GM12891 (cell line): ENCODE data around the gene NTSR2.

Experiments used
- POLR2A ChIP-seq: IDR thresholded peaks from 2 replicates; pipeline ENCODE4 v1.6.1; 2011; ENCODE audit warnings: low read depth, low read length, control low read depth
- POLR2AphosphoS5 ChIP-seq: IDR thresholded peaks from 2 replicates; pipeline ENCODE4 v1.6.1; 2011; ENCODE audit warnings: low read depth, low read length, control low read depth
- TAF1 ChIP-seq: IDR thresholded peaks from 2 replicates; pipeline ENCODE4 v1.6.1; 2011; ENCODE audit warnings: low read depth, low read length, control low read depth

DNA sequence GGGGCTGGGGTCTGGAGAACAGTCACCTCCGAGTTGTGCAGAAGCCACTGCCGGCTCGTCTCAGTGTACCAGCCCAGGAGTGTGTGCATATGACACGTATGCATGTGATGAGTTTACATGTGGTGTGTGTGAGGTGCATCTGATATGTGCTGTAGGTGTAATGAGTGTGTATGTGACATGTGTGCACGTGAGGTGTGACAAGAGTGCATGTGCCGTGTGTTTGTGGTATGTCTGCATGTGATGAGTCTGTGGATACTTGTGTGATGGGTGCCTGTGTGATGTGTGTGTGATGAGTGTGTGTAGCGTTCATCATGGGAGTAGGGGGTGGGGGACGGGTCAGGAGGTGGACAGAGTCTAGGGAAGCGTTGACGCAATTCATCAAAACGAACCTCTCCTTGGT lies 12.8 kb downstream of the NTSR2 start:
- TF ChIP-seq POLR2A (no peak), POLR2AphosphoS5 (no peak), TAF1 (no peak)
